LNCaP clone FGC (cell line): ENCODE data around the gene TUSC2.

ENCODE experiments used
- DNase-seq: peaks from one replicate; pipeline ENCODE4 v3.0.0-alpha.2; 2011; ENCODE audit warnings: low read depth
- H3K4me3 ChIP-seq: 2 replicates; pipeline ENCODE4 v1.5.1; 2011; ENCODE audit warnings: mild to moderate bottlenecking, low read depth, low read length, control low read depth
- TF ChIP-seq, protein P1 (sequence below): IDR thresholded peaks from 2 replicates; pipeline ENCODE4 v1.5.1; 2012; ENCODE audit warnings: mild to moderate bottlenecking; ENCODE audit not compliant: control insufficient read depth, insufficient read depth; ENCODE audit errors: extremely low read depth

Gene TUSC2

DNA sequence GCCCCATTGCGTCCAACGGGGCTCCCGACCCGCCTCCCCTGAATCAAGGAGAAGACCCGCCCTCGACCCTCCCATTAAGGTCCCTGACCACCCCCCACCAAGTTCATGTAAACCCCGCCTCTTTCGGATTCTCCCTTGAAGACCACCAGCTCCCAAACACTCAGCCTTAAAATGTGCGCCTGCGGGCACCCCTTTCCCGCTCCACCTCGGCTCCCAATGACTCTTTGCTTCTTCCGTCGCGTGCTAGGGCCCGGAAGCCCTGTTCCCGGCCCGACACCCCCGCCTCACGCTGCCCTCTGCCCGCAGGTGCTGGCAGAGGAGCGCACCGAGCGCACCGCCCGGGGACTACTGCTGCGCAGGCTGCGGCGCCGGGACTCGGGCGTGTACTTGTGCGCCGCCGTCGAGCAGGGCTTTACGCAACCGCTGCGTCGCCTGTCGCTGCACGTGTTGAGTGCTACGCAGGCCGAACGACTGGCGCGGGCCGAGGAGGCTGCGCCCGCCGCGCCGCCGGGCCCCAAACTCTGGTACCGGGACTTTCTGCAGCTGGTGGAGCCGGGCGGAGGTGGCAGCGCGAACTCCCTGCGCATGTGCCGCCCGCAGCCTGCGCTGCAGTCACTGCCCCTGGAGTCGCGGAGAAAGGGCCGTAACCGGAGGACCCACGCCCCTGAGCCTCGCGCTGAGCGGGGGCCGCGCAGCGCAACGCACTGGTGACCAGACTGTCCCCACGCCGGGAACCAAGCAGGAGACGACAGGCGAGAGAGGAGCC is 51.8 kb downstream of the TUSC2 start:
- DNase-seq: no peak
- TF ChIP-seq, protein P1, sequence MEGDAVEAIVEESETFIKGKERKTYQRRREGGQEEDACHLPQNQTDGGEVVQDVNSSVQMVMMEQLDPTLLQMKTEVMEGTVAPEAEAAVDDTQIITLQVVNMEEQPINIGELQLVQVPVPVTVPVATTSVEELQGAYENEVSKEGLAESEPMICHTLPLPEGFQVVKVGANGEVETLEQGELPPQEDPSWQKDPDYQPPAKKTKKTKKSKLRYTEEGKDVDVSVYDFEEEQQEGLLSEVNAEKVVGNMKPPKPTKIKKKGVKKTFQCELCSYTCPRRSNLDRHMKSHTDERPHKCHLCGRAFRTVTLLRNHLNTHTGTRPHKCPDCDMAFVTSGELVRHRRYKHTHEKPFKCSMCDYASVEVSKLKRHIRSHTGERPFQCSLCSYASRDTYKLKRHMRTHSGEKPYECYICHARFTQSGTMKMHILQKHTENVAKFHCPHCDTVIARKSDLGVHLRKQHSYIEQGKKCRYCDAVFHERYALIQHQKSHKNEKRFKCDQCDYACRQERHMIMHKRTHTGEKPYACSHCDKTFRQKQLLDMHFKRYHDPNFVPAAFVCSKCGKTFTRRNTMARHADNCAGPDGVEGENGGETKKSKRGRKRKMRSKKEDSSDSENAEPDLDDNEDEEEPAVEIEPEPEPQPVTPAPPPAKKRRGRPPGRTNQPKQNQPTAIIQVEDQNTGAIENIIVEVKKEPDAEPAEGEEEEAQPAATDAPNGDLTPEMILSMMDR: no peak
- no peak overlapping the region for H3K4me3 ChIP-seq

DNA sequence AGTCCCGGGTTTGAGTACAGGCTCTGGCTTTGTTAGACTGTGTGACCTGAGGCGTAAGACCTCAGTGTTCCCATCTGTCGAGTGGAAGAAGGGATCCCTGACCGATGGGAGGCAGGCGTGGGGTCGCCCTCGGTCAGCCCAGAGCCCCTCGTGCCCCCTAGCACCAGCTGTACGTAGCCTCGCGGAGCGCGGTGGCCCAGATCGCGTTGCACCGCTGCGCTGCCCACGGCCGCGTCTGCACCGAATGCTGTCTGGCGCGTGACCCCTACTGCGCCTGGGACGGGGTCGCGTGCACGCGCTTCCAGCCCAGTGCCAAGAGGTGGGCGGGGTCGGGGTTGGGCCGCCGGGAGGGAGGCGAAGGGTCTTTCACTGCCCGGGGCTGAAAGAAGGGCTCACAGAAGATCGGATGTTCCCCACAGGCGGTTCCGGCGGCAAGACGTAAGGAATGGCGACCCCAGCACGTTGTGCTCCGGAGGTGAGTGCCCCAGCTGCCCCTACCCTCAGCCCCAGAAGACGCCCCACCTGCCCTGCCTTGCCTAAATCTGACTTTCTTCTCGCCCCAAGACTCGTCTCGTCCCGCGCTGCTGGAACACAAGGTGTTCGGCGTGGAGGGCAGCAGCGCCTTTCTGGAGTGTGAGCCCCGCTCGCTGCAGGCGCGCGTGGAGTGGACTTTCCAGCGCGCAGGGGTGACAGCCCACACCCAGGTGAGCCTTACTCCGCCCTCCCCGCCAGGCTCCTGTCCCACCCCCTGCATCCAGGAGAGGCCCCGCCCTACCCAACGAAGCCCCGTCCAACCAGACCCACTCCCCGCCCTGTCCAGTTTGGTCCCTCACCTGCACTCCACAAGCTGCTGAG is 52.7 kb downstream of the TUSC2 start:
- H3K4me3 ChIP-seq: no peak overlapping the region
- DNase-seq: no peak
- TF ChIP-seq, protein P1: no peak
